ENCODE measurements around the gene OPRPN.

Gene OPRPN

DNA sequence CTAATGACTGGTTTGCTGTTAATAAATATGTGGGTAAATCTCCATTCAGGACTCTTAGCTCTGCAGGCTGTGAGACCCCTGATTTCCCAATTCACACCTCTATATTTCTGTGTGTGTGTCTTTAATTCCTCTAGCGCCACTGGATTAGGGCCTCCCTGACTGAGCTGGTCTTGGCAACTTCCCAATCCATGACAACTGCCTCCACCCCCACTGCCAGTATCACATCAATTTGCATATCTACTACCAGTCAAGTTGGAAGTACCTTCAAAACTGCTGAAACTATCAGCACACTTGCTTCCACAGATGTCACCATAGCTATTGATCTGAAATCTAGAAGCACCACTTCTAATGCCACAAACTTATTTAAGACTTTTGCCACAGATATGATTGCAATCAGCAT lies 27.6 kb downstream of the OPRPN start:
- peaks cover 11% of the 10 kb centered on the region for H3K9me3 Mint-ChIP-seq
- no peak overlapping the region for H3K4me3 Mint-ChIP-seq
- no peaks in the 10 kb centered on the region for H3K27me3 Mint-ChIP-seq
- no peak overlapping the region for H3K27ac Mint-ChIP-seq
- no peak for DNase-seq
- H3K36me3 Mint-ChIP-seq (ENCODE audit: low read depth), result no peaks in the 10 kb centered on the region
- no peaks in the 10 kb centered on the region for H3K4me1 Mint-ChIP-seq (ENCODE audit: low read depth)

GRCh38 chr4:70426789-70427188 lies 29.0 kb downstream of the OPRPN start:
- H3K27ac Mint-ChIP-seq, result no peak overlapping the region
- DNase-seq, result no peak
- H3K9me3 Mint-ChIP-seq, result peaks cover 11% of the 10 kb centered on the region
- H3K27me3 Mint-ChIP-seq, result no peaks in the 10 kb centered on the region
- H3K4me3 Mint-ChIP-seq, result no peak overlapping the region
- H3K36me3 Mint-ChIP-seq (ENCODE audit: low read depth), result no peaks in the 10 kb centered on the region
- H3K4me1 Mint-ChIP-seq (ENCODE audit: low read depth), result no peaks in the 10 kb centered on the region

DNA sequence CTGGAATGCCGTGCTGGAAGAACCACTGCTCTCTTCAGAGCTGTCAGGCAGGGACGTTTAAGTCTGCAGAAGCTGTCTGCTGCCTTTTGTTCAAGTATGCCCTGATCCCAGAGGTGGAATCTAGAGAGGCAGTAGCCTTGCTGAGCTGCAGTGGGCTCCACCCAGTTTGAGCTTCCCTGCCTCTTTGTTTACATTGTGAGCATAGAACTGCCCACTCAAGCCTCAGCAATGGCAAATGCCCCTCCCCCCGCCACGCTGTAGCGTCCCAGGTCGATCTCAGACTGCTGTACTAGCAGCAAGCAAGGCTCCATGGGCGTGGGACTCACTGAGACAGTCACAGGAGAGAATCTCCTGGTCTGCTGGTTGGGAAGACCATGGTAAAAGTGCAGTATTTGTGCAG lies 39.5 kb downstream of the OPRPN start:
- H3K36me3 Mint-ChIP-seq (ENCODE audit: low read depth), result no peaks in the 10 kb centered on the region
- no peak overlapping the region for H3K4me3 Mint-ChIP-seq
- H3K4me1 Mint-ChIP-seq (ENCODE audit: low read depth), result no peaks in the 10 kb centered on the region
- peaks cover 4% of the 10 kb centered on the region for H3K27me3 Mint-ChIP-seq
- H3K27ac Mint-ChIP-seq, result no peak overlapping the region
- H3K9me3 Mint-ChIP-seq, result peaks cover 3% of the 10 kb centered on the region
- DNase-seq, result no peak

DNA sequence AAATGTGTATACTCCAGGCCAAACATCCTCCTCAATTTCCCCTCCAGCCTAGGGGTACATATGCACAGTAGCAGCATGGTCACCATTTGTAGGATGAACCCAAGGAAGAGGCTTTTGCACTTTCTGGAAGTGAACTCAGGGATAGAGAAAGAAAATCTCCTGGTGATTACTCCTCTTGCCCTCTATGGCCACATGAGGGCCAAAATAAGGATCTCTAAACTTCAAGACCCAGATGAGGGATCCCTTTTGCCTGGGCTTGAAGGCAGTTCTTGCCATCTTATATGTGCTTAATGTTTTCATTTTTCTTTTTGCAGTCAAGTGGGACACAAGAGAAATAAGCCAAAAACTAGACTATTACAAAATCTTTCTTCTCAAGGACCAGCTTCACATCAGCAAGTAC lies 44.7 kb downstream of the OPRPN start:
- Mint-ChIP-seq H3K27ac (no peak overlapping the region), H3K4me1 (ENCODE audit: low read depth) (no peaks in the 10 kb centered on the region), H3K4me3 (no peak overlapping the region), H3K9me3 (no peaks in the 10 kb centered on the region), H3K27me3 (peaks cover 4% of the 10 kb centered on the region), H3K36me3 (ENCODE audit: low read depth) (no peaks in the 10 kb centered on the region)
- no peak for DNase-seq

DNA sequence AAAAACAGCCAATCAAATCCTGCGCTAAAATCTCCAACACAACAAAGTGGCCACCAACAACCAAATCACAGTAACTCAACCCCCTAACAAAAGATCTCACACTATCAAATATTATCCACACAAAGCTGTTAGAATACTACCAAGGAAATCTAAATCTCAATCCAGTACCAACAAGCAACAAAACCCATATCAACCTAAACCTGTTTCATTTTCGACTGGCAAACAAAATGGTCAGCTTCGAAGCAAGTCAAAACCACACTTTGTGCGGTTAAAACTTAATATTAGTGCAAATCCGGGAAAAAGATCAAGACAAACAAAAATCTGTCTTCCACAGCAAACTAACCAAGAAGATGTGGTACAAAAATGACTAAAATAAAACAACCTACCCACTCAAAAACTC lies 45.6 kb downstream of the OPRPN start:
- H3K36me3 Mint-ChIP-seq (ENCODE audit: low read depth), result no peaks in the 10 kb centered on the region
- no peaks in the 10 kb centered on the region for H3K9me3 Mint-ChIP-seq
- no peak overlapping the region for H3K4me3 Mint-ChIP-seq
- no peak for DNase-seq
- H3K27me3 Mint-ChIP-seq, result peaks cover 4% of the 10 kb centered on the region
- H3K27ac Mint-ChIP-seq, result no peak overlapping the region
- H3K4me1 Mint-ChIP-seq (ENCODE audit: low read depth), result no peaks in the 10 kb centered on the region

GRCh38 chr4:70449220-70449619 lies 51.5 kb downstream of the OPRPN start:
- no peaks in the 10 kb centered on the region for H3K4me1 Mint-ChIP-seq (ENCODE audit: low read depth)
- H3K27me3 Mint-ChIP-seq, result no peaks in the 10 kb centered on the region
- H3K9me3 Mint-ChIP-seq, result no peaks in the 10 kb centered on the region
- H3K36me3 Mint-ChIP-seq (ENCODE audit: low read depth), result no peaks in the 10 kb centered on the region
- no peak overlapping the region for H3K27ac Mint-ChIP-seq
- H3K4me3 Mint-ChIP-seq, result no peak overlapping the region
- no peak for DNase-seq

GRCh38 chr4:70452946-70453345 lies 55.2 kb downstream of the OPRPN start:
- Mint-ChIP-seq H3K4me1 (ENCODE audit: low read depth) (no peaks in the 10 kb centered on the region), H3K27me3 (no peaks in the 10 kb centered on the region), H3K27ac (no peak overlapping the region), H3K36me3 (ENCODE audit: low read depth) (no peaks in the 10 kb centered on the region), H3K4me3 (no peak overlapping the region), H3K9me3 (no peaks in the 10 kb centered on the region)
- DNase-seq, result no peak
